HCT116 (cell line): ENCODE results near the gene ARHGAP8. TPM values are rescaled to one million over a fixed set of nuclear protein-coding genes. Genes with fewer than 3 reads are reported as not detected.
A peak's percentile ranks its signal among the peaks of the same experiment; 100 is the strongest.

Experiments
- ATAC-seq: fragments of 200-7000 bp; cut with Tn5 transposase; 2 replicates; pipeline ENCODE4 v1.9.1; 2020; ENCODE audit warnings: mild to moderate bottlenecking, moderate library complexity
- Bru-seq: library from RNA; stranded (reverse); fragments of 400-500 nt; gene quantifications from one replicate; lab custom pipeline; 2021; lab: Mats Ljungman, UMichigan
- BruChase-seq, 2 experiments: library from RNA; stranded (reverse); fragments of 400-500 nt; gene quantifications; one replicate each; lab custom pipeline; 2021; lab: Mats Ljungman, UMichigan
- BruUV-seq: library from RNA; stranded (reverse); fragments of 400-500 nt; replicated peaks from 2 replicates; lab custom pipeline; 2021; lab: Mats Ljungman, UMichigan
- CTCF ChIA-PET: fragments of 300-600 bp; sonication (Branson Sonifier 250); formaldehyde crosslinking; loops from one replicate; lab custom pipeline; 2021; ENCODE audit warnings: antibody characterized with exemption; lab: Charles Lee
- POLR2A ChIA-PET: fragments of 300-600, 350-600 bp; sonication (Branson Sonifier 250); formaldehyde crosslinking; loops from one replicate; lab custom pipeline; 2021; ENCODE audit warnings: antibody characterized with exemption; lab: Charles Lee
- RAD21 ChIA-PET, 2 experiments: fragments of 300-600 bp; sonication (Branson Sonifier 250); formaldehyde crosslinking; loops; one replicate each; lab custom pipeline; 2023; ENCODE audit warnings: low total read pairs in 2 of 2; ENCODE audit not compliant: uncharacterized antibody in 2 of 2, unreplicated experiment in 2 of 2, low non-redundant PET in 1 of 2; lab: Charles Lee
- DNase-seq: peaks from one replicate; pipeline ENCODE4 v3.0.0-alpha.2; 2010; ENCODE audit warnings: low read depth, low spot score
- H2AFZ ChIP-seq: fragments of 200-600 bp; shearing (Covaris generic), sonication (generic); 2 replicates; pipeline ENCODE4 v1.6.1; 2017; ENCODE audit warnings: low read depth, mixed run types, mixed read lengths, antibody characterized with exemption, low read length; ENCODE audit not compliant: poor library complexity, severe bottlenecking
- H3K27ac ChIP-seq: 2 replicates; pipeline ENCODE4 v1.5.1; 2012; ENCODE audit warnings: low read depth, low read length
- H3K27me3 ChIP-seq: fragments of 200-600 bp; sonication (generic); 2 replicates; pipeline ENCODE4 v1.6.1; 2016; ENCODE audit warnings: mixed run types, low read length, mixed read lengths; ENCODE audit not compliant: insufficient read depth
- H3K36me3 ChIP-seq, 2 experiments: fragments of 200-500 bp in 1 of 2; fragments of 200-600 bp in 1 of 2; sonication (Bioruptor generic) in 1 of 2; sonication (generic) in 1 of 2; 2 replicates each; pipeline versions ENCODE4 v1.5.1 to v1.6.1; 2014 to 2016; ENCODE audit warnings: low read length in 2 of 2, inconsistent platforms in 1 of 2, mixed read lengths in 1 of 2, mixed run types in 1 of 2; ENCODE audit not compliant: insufficient read depth in 2 of 2, control insufficient read depth in 1 of 2
- H3K4me1 ChIP-seq, 2 experiments: fragments of 200-600 bp in 1 of 2; sonication (generic) in 1 of 2; 2 replicates each; pipeline versions ENCODE4 v1.5.1 to v1.6.1; 2012 to 2017; ENCODE audit warnings: low read length in 2 of 2, inconsistent platforms in 1 of 2, mild to moderate bottlenecking in 1 of 2, mixed read lengths in 1 of 2, mixed run types in 1 of 2, moderate library complexity in 1 of 2; ENCODE audit not compliant: insufficient read depth in 2 of 2, control insufficient read depth in 1 of 2
- H3K4me2 ChIP-seq: fragments of 200-600 bp; sonication (generic); 2 replicates; pipeline ENCODE4 v1.6.1; 2017; ENCODE audit warnings: mixed run types, low read length, mixed read lengths
- H3K4me3 ChIP-seq, 2 experiments: fragments of 200-600 bp in 1 of 2; sonication (generic) in 1 of 2; replicated peaks in 1 of 2; 2 replicates each; pipeline ENCODE4 v1.5.1; 2011 to 2016; ENCODE audit warnings: low read length in 2 of 2, control low read depth in 1 of 2, low read depth in 1 of 2, mild to moderate bottlenecking in 1 of 2, mixed read lengths in 1 of 2, mixed run types in 1 of 2
- H3K79me2 ChIP-seq: fragments of 200-600 bp; sonication (generic); 2 replicates; pipeline ENCODE4 v1.6.1; 2017; ENCODE audit warnings: mild to moderate bottlenecking, mixed run types, low read length, moderate library complexity, mixed read lengths; ENCODE audit not compliant: insufficient read depth
- H3K9ac ChIP-seq: fragments of 200-600 bp; sonication (generic); 2 replicates; pipeline ENCODE4 v1.6.1; 2016; ENCODE audit warnings: low read length, mixed read lengths
- H3K9me2 ChIP-seq: fragments of 200-600 bp; sonication (generic), shearing (Covaris generic); 2 replicates; pipeline ENCODE4 v1.6.1; 2017; ENCODE audit warnings: mixed run types, mild to moderate bottlenecking, moderate library complexity; ENCODE audit not compliant: insufficient read depth
- H3K9me3 ChIP-seq, 2 experiments: fragments of 200-500 bp in 1 of 2; fragments of 200-600 bp in 1 of 2; sonication (Bioruptor generic) in 1 of 2; sonication (generic) in 1 of 2; 2 replicates each; pipeline ENCODE4 v1.6.1; 2014 to 2017; ENCODE audit warnings: low read length in 2 of 2, mixed read lengths in 2 of 2, inconsistent platforms in 1 of 2, low read depth in 1 of 2, mild to moderate bottlenecking in 1 of 2, mixed run types in 1 of 2, moderate library complexity in 1 of 2; ENCODE audit not compliant: control insufficient read depth in 1 of 2, insufficient read depth in 1 of 2
- H4K20me1 ChIP-seq: fragments of 200-600 bp; sonication (generic), shearing (Covaris generic); 2 replicates; pipeline ENCODE4 v1.6.1; 2017; ENCODE audit warnings: mixed run types, mild to moderate bottlenecking, moderate library complexity; ENCODE audit not compliant: insufficient read depth
- ATF3 ChIP-seq: IDR thresholded peaks from 2 replicates; pipeline ENCODE4 v1.6.1; 2012
- CBX3 ChIP-seq: IDR thresholded peaks from 2 replicates; pipeline ENCODE4 v1.6.1; 2012; ENCODE audit warnings: low read depth
- EGR1 ChIP-seq: IDR thresholded peaks from 2 replicates; pipeline ENCODE4 v1.6.1; 2012; ENCODE audit warnings: low read depth
- ELF1 ChIP-seq: IDR thresholded peaks from 2 replicates; pipeline ENCODE4 v1.6.1; 2012; ENCODE audit warnings: low read depth, borderline replicate concordance
- EZH2 ChIP-seq: fragments of 200-600 bp; sonication (generic); IDR thresholded peaks from 2 replicates; pipeline ENCODE4 v1.6.1; 2017; ENCODE audit warnings: antibody characterized with exemption, mixed run types
- EZH2phosphoT487 ChIP-seq: fragments of 200-600 bp; IDR thresholded peaks from 2 replicates; pipeline ENCODE4 v1.6.1; 2018; ENCODE audit warnings: antibody characterized with exemption, borderline replicate concordance
- JUND ChIP-seq: IDR thresholded peaks from 2 replicates; pipeline ENCODE4 v1.6.1; 2012
- POLR2A ChIP-seq: IDR thresholded peaks from 2 replicates; pipeline ENCODE4 v1.7.0; 2011; ENCODE audit warnings: borderline replicate concordance; ENCODE audit not compliant: insufficient read depth, insufficient read length; ENCODE audit errors: extremely low read depth
- POLR2AphosphoS5 ChIP-seq: IDR thresholded peaks from 2 replicates; pipeline ENCODE4 v1.6.1; 2011; ENCODE audit warnings: mild to moderate bottlenecking, low read depth, low read length, moderate library complexity
- RAD21 ChIP-seq: IDR thresholded peaks from 2 replicates; pipeline ENCODE4 v1.6.1; 2012; ENCODE audit warnings: low read depth, mild to moderate bottlenecking
- REST ChIP-seq: IDR thresholded peaks from 2 replicates; pipeline ENCODE4 v1.6.1; 2012; ENCODE audit warnings: low read depth
- SIN3A ChIP-seq: IDR thresholded peaks from 2 replicates; pipeline ENCODE4 v1.6.1; 2012; ENCODE audit warnings: low read depth
- SP1 ChIP-seq: IDR thresholded peaks from 2 replicates; pipeline ENCODE4 v1.6.1; 2012; ENCODE audit warnings: low read depth
- TCF7L2 ChIP-seq: IDR thresholded peaks from 2 replicates; pipeline ENCODE4 v1.7.0; 2011; ENCODE audit warnings: borderline replicate concordance, inconsistent platforms; ENCODE audit not compliant: insufficient read depth, insufficient read length; ENCODE audit errors: extremely low read depth
- YY1 ChIP-seq: IDR thresholded peaks from 2 replicates; pipeline ENCODE4 v1.6.1; 2011; ENCODE audit warnings: low read length, low read depth, moderate library complexity, mild to moderate bottlenecking; ENCODE audit not compliant: insufficient replicate concordance; ENCODE audit errors: extremely low read depth
- ZBTB33 ChIP-seq: IDR thresholded peaks from 2 replicates; pipeline ENCODE4 v1.6.1; 2011; ENCODE audit warnings: mild to moderate bottlenecking, low read length, moderate library complexity; ENCODE audit not compliant: insufficient replicate concordance; ENCODE audit errors: extremely low read depth
- ZFX ChIP-seq: fragments of 450-650 bp; IDR thresholded peaks from 2 replicates; pipeline ENCODE4 v1.6.1; 2017
- ZNF274 ChIP-seq: fragments of 200-500 bp; sonication (Bioruptor generic); IDR thresholded peaks from 2 replicates; pipeline ENCODE4 v1.6.1; 2014; ENCODE audit warnings: mild to moderate bottlenecking, low read depth, low read length, inconsistent platforms
- intact Hi-C: fragments of 100-400 bp; cut with micrococcal nuclease; formaldehyde crosslinking; loops from 2 replicates; pipeline ENCODE4 v1.10.0; 2022
- long read RNA-seq: library from polyadenylated mRNA; unstranded; transcript quantifications from one replicate; pipeline ENCODE4 v2.0.0, GENCODE V29; 2021; ENCODE audit not compliant: unreplicated experiment
- polyA plus RNA-seq: library from polyadenylated mRNA; unstranded; fragments of >200 nt; gene quantifications from 2 replicates; pipeline ENCODE4 v1.2.1, GENCODE V29; 2012; ENCODE audit warnings: missing spikeins
- total RNA-seq: library from RNA; stranded (reverse); gene quantifications from one replicate; pipeline ENCODE4 v1.2.1, GENCODE V29; 2021; ENCODE audit not compliant: unreplicated experiment

The ARHGAP8 gene
- total RNA-seq (67.5 TPM), Bru-seq, nascent RNA (percentile 85 among the genes with signal in this experiment), BruChase-seq, experiment 1, labeled RNA remaining after a 6-hour chase (percentile 95 among the genes with signal in this experiment), BruChase-seq, experiment 2, labeled RNA remaining after a 2-hour chase (percentile 92 among the genes with signal in this experiment)
- 41.9 and 45.9 TPM in 2 replicates for polyA plus RNA-seq
- long read RNA-seq, transcript ARHGAP8-208 (10 exons, 2,905 nt), result minor isoform, 5 of 64 reads
- long read RNA-seq, transcript ARHGAP8-202 (12 exons, 1,584 nt), result major isoform, 17 of 64 reads
- long read RNA-seq, partial matches to known transcripts, result 13 of 64 reads
- long read RNA-seq, other reads (novel, unspliced or antisense), result 24 of 64 reads

GRCh38 chr22:44752285-44753188 is at the start of gene ARHGAP8:
ARHGAP8 (plus strand) TSS chr22:44752575; CDS start chr22:44786528, 33,953 bp downstream.
- no peak for DNase-seq
- intact Hi-C loops, result no loop called here
- Histone ChIP-seq H3K27me3 (no peaks in the 10 kb centered on the region), H3K79me2 (peaks cover 50% of the 10 kb centered on the region), H4K20me1 (peaks cover 3% of the 10 kb centered on the region; the same call in 1 of the 2 replicates), H3K4me2 (peak within 1 kb of the TSS; percentile 93), H3K4me3 (peak within 1 kb of the TSS; percentile 89 to 97), H2AFZ (no peak within 1 kb of the TSS), H3K36me3 (no peaks in the 10 kb centered on the region), H3K27ac (peak within 1 kb of the TSS; percentile 76), H3K9me3 (no peaks in the 10 kb centered on the region), H3K9ac (peak within 1 kb of the TSS; percentile 94), H3K9me2 (no peaks in the 10 kb centered on the region), H3K4me1 (peaks cover 55 to 76% of the 10 kb centered on the region in 2 experiments)
- ChIA-PET CTCF (no interaction called here), POLR2A (interaction anchor here (0.5 kb wide), 1 partner anchor 181 kb away, joined by 3 read pairs; no protein-coding TSS in a partner anchor), RAD21 (interaction anchor here in 1 of 2 experiments (0.6 kb wide), 1 partner anchor 648 kb away, joined by 3 read pairs; no protein-coding TSS in a partner anchor)
- no TSS peak for BruUV-seq
- peak; percentile 75 for ATAC-seq
- TF ChIP-seq EGR1 (no peak), EZH2 (no peak), ATF3 (no peak), POLR2AphosphoS5 (peak; percentile 57), RAD21 (no peak), EZH2phosphoT487 (no peak), CBX3 (no peak), TCF7L2 (no peak), YY1 (peak; percentile 47), ZFX (no peak), JUND (no peak), SIN3A (no peak), REST (no peak), SP1 (0 out of 2 replicates have a peak, but pooled peaks have one; percentile 14), ZBTB33 (no peak), ELF1 (no peak), POLR2A (no peak), ZNF274 (no peak)
